Adrenal gland (tissue), 12 donors: ENCODE measurements around the gene GGPS1. TPM values are rescaled to one million over a fixed set of nuclear protein-coding genes. Genes with fewer than 3 reads are reported as not detected.
"Not testable (repeated sequence)": the region's sequence is repeated elsewhere in the genome, so short reads cannot be mapped to it uniquely, and the experiment has no call there.

ENCODE experiments used
- DNase-seq, 7 donors: peaks; one replicate each; pipeline ENCODE4 v3.0.0-alpha.2; 2019 to 2020
- H3K27ac ChIP-seq, 5 donors: fragments of 200-600 bp; sonication (generic) in 4 of 5; 1 replicate in 3 of 5; 2 replicates in 2 of 5; pipeline versions ENCODE4 v1.5.1 to v1.8.0; 2016 to 2020; ENCODE audit warnings: mild to moderate bottlenecking in 1 of 5
- H3K27me3 ChIP-seq: fragments of 200-600 bp; 2 replicates; pipeline ENCODE4 v1.8.0; 2021
- H3K36me3 ChIP-seq, 2 donors: fragments of 200-600 bp; replicated peaks in 1 of 2; 1 replicate in 1 of 2; 2 replicates in 1 of 2; pipeline versions ENCODE4 v1.5.1 to v1.8.0; 2018 to 2022
- H3K4me1 ChIP-seq, 2 donors: fragments of 200-600 bp; replicated peaks in 1 of 2; 1 replicate in 1 of 2; 2 replicates in 1 of 2; pipeline versions ENCODE4 v1.5.1 to v1.8.0; 2018 to 2021
- H3K4me3 ChIP-seq, 4 donors: fragments of 200-600 bp; sonication (generic) in 3 of 4; one replicate each; pipeline ENCODE4 v1.5.1; 2016 to 2018
- H3K9me3 ChIP-seq, 3 donors: fragments of 200-600 bp; sonication (generic) in 1 of 3; replicated peaks in 1 of 3; 1 replicate in 2 of 3; 2 replicates in 1 of 3; pipeline versions ENCODE4 v1.5.1 to v1.8.0; 2016 to 2021
- POLR2A ChIP-seq, 2 donors: fragments of 450-650 bp; IDR thresholded peaks; one replicate each; pipeline ENCODE4 v1.6.1; 2017; ENCODE audit warnings: antibody characterized with exemption in 2 of 2, mild to moderate bottlenecking in 2 of 2, moderate library complexity in 1 of 2
- WGBS, 4 donors: extraction: QIAGEN DNeasy Blood & Tissue Kit in 2 of 4; methylation state at CpG; one replicate each; pipeline versions ENCODE4 v1.1.5 to v1.1.7; 2013 to 2017; 5-methylcytosine and 5-hydroxymethylcytosine counted together
- intact Hi-C, 2 donors: fragments of 100-400 bp; cut with DNase I; formaldehyde crosslinking; loops; one replicate each; pipeline versions ENCODE4 v1.14.1 to v1.15.0; 2022 to 2023
- polyA plus RNA-seq, 3 donors: library from polyadenylated mRNA; stranded (reverse); fragments of 200-250 nt in 2 of 3; fragments of 350-450 nt in 1 of 3; fragmentation: Illumina TruSeq in 1 of 3; extraction: RNeasy Lipid Tissue Mini Kit (QIAGEN cat#74804) in 1 of 3; gene quantifications; one replicate each; pipeline ENCODE4 v1.2.3, GENCODE V29; 2013 to 2014
- total RNA-seq, 9 donors: library from RNA; depleted of rRNA in 4 of 9; stranded (reverse); fragments of >200 nt in 4 of 9; fragments of 120-200 nt in 1 of 9; fragmentation: NEBNext Ultra II Directional in 1 of 9; extraction: Animal tissue kit (Norgen Biotek cat#: 25700) in 1 of 9; gene quantifications; one replicate each; pipeline versions ENCODE4 v1.1.0 to v1.2.4, GENCODE V29; 2013 to 2023
- TF ChIP-seq, protein P1 (sequence below), 6 experiments: fragments of 450-650 bp in 4 of 6; fragments of 200-600 bp in 2 of 6; sonication (generic) in 1 of 6; IDR thresholded peaks; 1 replicate in 5 of 6; 2 replicates in 1 of 6; pipeline versions ENCODE4 v1.5.1 to v1.8.0; 2016 to 2021; ENCODE audit warnings: antibody characterized with exemption in 6 of 6, mild to moderate bottlenecking in 2 of 6, moderate library complexity in 1 of 6
- donor health status: healthy with polysubstance abuse.
- donor health status: Bipolar disorder and iron deficiency.
- donor health status: DM: yes; HTN: yes; CAD: no.
- donor health status: DM: no; HTN: no; CAD: no.
- donor health status: DM: no; HTN: no; CAD: no.
- donor health status: DM: yes; HTN: yes; CAD: no.

The GGPS1 gene
- total and polyA plus RNA-seq, 12 donors: 12.6 to 63.7 (median 34.6) TPM

- intact Hi-C loops: no loop called here
- Histone ChIP-seq H3K27me3 (no peaks in the 10 kb centered on the region), H3K4me1 (no peaks in the 10 kb centered on the region), H3K36me3 (no peaks in the 10 kb centered on the region), H3K4me3 (no peak overlapping the region), H3K9me3 (no peaks in the 10 kb centered on the region), H3K27ac (no peak overlapping the region)
- no peak for DNase-seq
- TF ChIP-seq POLR2A (IDR thresholded peaks at IDR 0.05): no peak
- TF ChIP-seq, protein P1, sequence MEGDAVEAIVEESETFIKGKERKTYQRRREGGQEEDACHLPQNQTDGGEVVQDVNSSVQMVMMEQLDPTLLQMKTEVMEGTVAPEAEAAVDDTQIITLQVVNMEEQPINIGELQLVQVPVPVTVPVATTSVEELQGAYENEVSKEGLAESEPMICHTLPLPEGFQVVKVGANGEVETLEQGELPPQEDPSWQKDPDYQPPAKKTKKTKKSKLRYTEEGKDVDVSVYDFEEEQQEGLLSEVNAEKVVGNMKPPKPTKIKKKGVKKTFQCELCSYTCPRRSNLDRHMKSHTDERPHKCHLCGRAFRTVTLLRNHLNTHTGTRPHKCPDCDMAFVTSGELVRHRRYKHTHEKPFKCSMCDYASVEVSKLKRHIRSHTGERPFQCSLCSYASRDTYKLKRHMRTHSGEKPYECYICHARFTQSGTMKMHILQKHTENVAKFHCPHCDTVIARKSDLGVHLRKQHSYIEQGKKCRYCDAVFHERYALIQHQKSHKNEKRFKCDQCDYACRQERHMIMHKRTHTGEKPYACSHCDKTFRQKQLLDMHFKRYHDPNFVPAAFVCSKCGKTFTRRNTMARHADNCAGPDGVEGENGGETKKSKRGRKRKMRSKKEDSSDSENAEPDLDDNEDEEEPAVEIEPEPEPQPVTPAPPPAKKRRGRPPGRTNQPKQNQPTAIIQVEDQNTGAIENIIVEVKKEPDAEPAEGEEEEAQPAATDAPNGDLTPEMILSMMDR (IDR thresholded peaks at IDR 0.05): no peak
- 70 to 81% (median 75%) methylated on average over 3 of the region's 3 CpGs for WGBS, 4 donors
These were observed 23.1 kb downstream of the GGPS1 start for GRCh38 chr1:235351441-235351840.

- Histone ChIP-seq H3K27me3 (no peaks in the 10 kb centered on the region), H3K4me3 (no peak overlapping the region), H3K4me1 (no peaks in the 10 kb centered on the region), H3K27ac (no peak overlapping the region), H3K9me3 (no peaks in the 10 kb centered on the region), H3K36me3 (no peaks in the 10 kb centered on the region)
- 51 to 66% (median 63%) methylated on average over 3 of the region's 3 CpGs for WGBS, 4 donors
- intact Hi-C loops: no loop called here
- DNase-seq: no peak
- no peak for TF ChIP-seq POLR2A (IDR thresholded peaks at IDR 0.05)
- TF ChIP-seq, protein P1 (IDR thresholded peaks at IDR 0.05): no peak
These were observed 23.5 kb downstream of the GGPS1 start for GRCh38 chr1:235351898-235352297.

DNA sequence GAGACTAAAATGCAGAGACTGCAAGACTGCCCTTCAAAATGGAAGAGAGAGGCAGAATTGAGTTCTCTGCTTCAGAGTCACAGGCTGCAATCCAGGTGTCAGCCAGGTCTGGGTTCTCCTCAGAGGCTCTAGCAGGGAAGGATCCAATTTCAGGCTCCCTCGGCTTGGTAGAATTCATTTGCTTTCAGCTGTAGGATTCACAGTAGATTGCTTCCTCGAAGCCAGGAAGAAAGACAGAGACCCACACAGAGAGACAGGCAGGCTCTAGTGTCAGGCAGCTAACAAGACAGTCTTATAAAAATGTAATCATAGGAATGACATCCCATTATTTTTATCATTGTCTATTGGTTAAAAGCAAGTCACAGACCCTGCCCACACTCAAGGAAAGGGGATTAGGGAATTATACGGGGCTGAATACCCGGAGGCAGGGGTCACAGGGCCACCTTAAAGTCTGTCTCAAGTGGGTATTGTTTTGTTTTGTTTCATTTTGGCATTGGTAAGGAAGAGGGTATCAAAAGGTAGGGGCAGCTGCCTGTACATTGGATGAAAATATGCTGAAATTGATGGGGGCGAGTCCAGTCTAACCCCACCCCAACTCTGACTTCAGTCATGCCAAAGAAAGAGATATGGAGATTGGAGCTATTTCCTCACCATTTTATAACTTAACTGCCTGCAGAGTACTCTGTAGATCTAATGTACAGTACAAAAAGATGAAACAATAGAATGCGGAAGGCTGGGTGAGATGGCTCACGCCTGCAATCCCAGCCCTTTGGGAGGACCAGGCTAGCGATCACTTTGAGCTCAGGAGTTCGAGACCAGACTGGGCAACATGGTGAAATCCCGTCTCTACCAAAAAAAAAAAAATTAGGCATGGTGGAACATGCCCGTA is 29.4 kb downstream of the GGPS1 start:
- no peaks in the 10 kb centered on the region for H3K36me3 ChIP-seq
- no peaks in the 10 kb centered on the region for H3K27me3 ChIP-seq
- intact Hi-C loops: no loop called here
- no peaks in the 10 kb centered on the region for H3K9me3 ChIP-seq
- TF ChIP-seq, protein P1 (IDR thresholded peaks at IDR 0.05): no peak
- no peak for TF ChIP-seq POLR2A (IDR thresholded peaks at IDR 0.05)
- H3K27ac ChIP-seq: no peak overlapping the region
- WGBS, 4 donors: 69 to 82% (median 75%) methylated on average over 11 of the region's 11 CpGs
- no peak overlapping the region for H3K4me3 ChIP-seq
- DNase-seq: no peak
- H3K4me1 ChIP-seq: no peaks in the 10 kb centered on the region

DNA sequence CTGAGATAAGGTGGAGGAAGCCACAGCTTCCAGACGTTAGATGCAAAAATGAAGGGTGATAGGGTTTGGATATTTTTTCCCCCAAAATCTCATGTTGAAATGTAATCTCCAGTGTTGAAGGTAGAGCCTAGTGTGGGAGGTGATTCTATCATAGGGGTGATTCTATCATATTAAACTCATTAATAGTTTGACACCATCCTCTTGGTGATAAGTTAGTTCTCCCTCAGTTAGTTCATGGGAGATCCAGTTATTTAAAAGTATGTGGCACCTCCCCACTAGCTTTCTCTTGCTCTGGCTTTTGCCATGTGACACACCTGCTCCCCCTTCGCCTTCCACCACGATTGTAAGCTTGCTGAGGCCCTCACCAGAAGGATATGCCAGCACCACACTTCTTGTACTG is 30.5 kb downstream of the GGPS1 start:
- no peak for DNase-seq
- TF ChIP-seq, protein P1 (IDR thresholded peaks at IDR 0.05): no peak
- TF ChIP-seq POLR2A (IDR thresholded peaks at IDR 0.05): no peak
- Histone ChIP-seq H3K4me1 (no peaks in the 10 kb centered on the region), H3K36me3 (no peaks in the 10 kb centered on the region), H3K27ac (no peak overlapping the region), H3K4me3 (no peak overlapping the region), H3K27me3 (no peaks in the 10 kb centered on the region), H3K9me3 (no peaks in the 10 kb centered on the region)
- intact Hi-C loops: no loop called here
- 87 to 91% (median 89%) methylated on average over 3 of the region's 3 CpGs for WGBS, 4 donors

GRCh38 chr1:235364189-235364588 is 35.8 kb downstream of the GGPS1 start:
- H3K9me3 ChIP-seq, H3K4me3 ChIP-seq, DNase-seq, H3K36me3 ChIP-seq, H3K4me1 ChIP-seq, H3K27ac ChIP-seq, intact Hi-C loops, H3K27me3 ChIP-seq: not testable (repeated sequence)
- WGBS, 4 donors: 93 to 97% (median 95%) methylated on average over 9 of the region's 9 CpGs
